Measurements from ENCODE around the gene C12orf60. TPM values are rescaled to one million over a fixed set of nuclear protein-coding genes. Genes with fewer than 3 reads are reported as not detected.

The C12orf60 gene
- total RNA-seq, 1 experiment from 2014 or later: 1.9 TPM

DNA sequence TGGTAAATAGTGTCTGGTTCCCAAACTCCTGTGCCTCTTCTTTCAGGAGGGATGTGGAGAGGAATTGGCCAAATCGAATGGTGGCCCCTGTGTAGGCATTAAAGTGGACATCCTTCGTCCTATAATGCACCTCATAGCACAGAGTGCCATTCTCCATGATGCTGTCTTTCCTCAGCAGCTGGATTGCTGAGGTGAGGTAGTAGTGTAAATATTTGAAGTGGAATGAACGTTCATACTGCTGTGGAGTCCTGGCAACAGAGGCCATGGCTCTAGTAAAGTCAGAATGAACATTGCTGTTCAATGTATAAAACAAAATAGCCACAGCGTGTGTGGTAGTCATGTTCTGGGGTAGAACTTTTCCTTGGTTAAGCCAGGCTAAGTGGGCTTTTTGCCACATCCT is 37.1 kb downstream of the C12orf60 start:
- Histone ChIP-seq H3K9me3 (ENCODE audit: low read depth, low read length, poor library complexity, severe bottlenecking) (no peaks in the 10 kb centered on the region), H3K36me3 (ENCODE audit: insufficient read depth, low read length, poor library complexity, severe bottlenecking) (no peaks in the 10 kb centered on the region), H3K27me3 (replicated peaks; ENCODE audit: insufficient read depth, low read depth, low read length, poor library complexity) (no peaks in the 10 kb centered on the region), H3K4me1 (ENCODE audit: insufficient read depth, low read length, poor library complexity, severe bottlenecking) (no peaks in the 10 kb centered on the region), H3K27ac (ENCODE audit: low read depth, low read length, poor library complexity, severe bottlenecking) (no peak overlapping the region), H3K4me3 (ENCODE audit: low read depth, low read length, poor library complexity, severe bottlenecking) (no peak overlapping the region)
- no TSS peak for BruUV-seq (replicated peaks)
- intact Hi-C loops (cut with micrococcal nuclease; ENCODE audit: unreplicated experiment): loop anchor here (5.0 to 10.0 kb wide), 2 partner anchors 314 to 687 kb away; no protein-coding TSS in a partner anchor
- CTCF ChIA-PET: no interaction called here
- POLR2A ChIA-PET (ENCODE audit: low non-redundant PET): no interaction called here
- DNase-seq (ENCODE audit: low spot score): no peak
- no peak for TF ChIP-seq EZH2 (IDR thresholded peaks at IDR 0.05; ENCODE audit: borderline replicate concordance, low read depth, low read length, poor library complexity, severe bottlenecking)

- Histone ChIP-seq H3K9me3 (ENCODE audit: low read depth, low read length, poor library complexity, severe bottlenecking) (no peaks in the 10 kb centered on the region), H3K4me1 (ENCODE audit: insufficient read depth, low read length, poor library complexity, severe bottlenecking) (no peaks in the 10 kb centered on the region), H3K36me3 (ENCODE audit: insufficient read depth, low read length, poor library complexity, severe bottlenecking) (no peaks in the 10 kb centered on the region), H3K27me3 (replicated peaks; ENCODE audit: insufficient read depth, low read depth, low read length, poor library complexity) (no peaks in the 10 kb centered on the region), H3K27ac (ENCODE audit: low read depth, low read length, poor library complexity, severe bottlenecking) (no peak overlapping the region), H3K4me3 (ENCODE audit: low read depth, low read length, poor library complexity, severe bottlenecking) (no peak overlapping the region)
- intact Hi-C loops (cut with micrococcal nuclease; ENCODE audit: unreplicated experiment): loop anchor here (5.0 to 10.0 kb wide), 2 partner anchors 313 to 686 kb away; no protein-coding TSS in a partner anchor
- TF ChIP-seq EZH2 (IDR thresholded peaks at IDR 0.05; ENCODE audit: borderline replicate concordance, low read depth, low read length, poor library complexity, severe bottlenecking) (no peak), CTCF (conservative IDR thresholded peaks at IDR 0.05; ENCODE audit: low read depth, low read length) (no peak)
- no TSS peak for BruUV-seq (replicated peaks)
- DNase-seq (ENCODE audit: low spot score): no peak
- POLR2A ChIA-PET (ENCODE audit: low non-redundant PET): no interaction called here
- CTCF ChIA-PET: no interaction called here
These were observed 38.3 kb downstream of the C12orf60 start for GRCh38 chr12:14841761-14842160.

DNA sequence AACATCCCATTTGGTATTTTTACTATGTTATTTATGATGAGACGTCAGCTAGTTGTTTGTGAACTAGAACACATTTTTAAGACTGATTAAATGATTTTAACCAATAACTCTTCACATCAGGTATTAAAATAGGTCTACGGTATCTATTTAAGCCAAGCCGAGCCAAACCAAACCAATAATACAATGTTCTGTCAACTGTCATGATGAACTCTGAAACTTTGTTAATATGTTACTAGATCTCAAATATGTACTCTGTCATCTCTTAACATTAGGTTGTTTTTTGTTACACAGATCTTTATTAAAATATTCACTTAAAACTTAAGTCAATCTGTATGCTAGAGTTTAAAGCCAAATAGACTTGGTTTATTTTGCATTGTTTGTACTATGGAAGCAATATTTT is 38.8 kb downstream of the C12orf60 start:
- H3K27ac ChIP-seq (ENCODE audit: low read depth, low read length, poor library complexity, severe bottlenecking): no peak overlapping the region
- TF ChIP-seq CTCF (conservative IDR thresholded peaks at IDR 0.05; ENCODE audit: low read depth, low read length) (no peak), EZH2 (IDR thresholded peaks at IDR 0.05; ENCODE audit: borderline replicate concordance, low read depth, low read length, poor library complexity, severe bottlenecking) (no peak)
- intact Hi-C loops (cut with micrococcal nuclease; ENCODE audit: unreplicated experiment): loop anchor here (5.0 to 10.0 kb wide), 2 partner anchors 312 to 685 kb away; no protein-coding TSS in a partner anchor
- ChIA-PET POLR2A (ENCODE audit: low non-redundant PET) (no interaction called here), CTCF (no interaction called here)
- no TSS peak for BruUV-seq (replicated peaks)
- DNase-seq (ENCODE audit: low spot score): no peak
- no peaks in the 10 kb centered on the region for H3K9me3 ChIP-seq (ENCODE audit: low read depth, low read length, poor library complexity, severe bottlenecking)
- H3K27me3 ChIP-seq (replicated peaks; ENCODE audit: insufficient read depth, low read depth, low read length, poor library complexity): no peaks in the 10 kb centered on the region
- no peak overlapping the region for H3K4me3 ChIP-seq (ENCODE audit: low read depth, low read length, poor library complexity, severe bottlenecking)
- H3K4me1 ChIP-seq (ENCODE audit: insufficient read depth, low read length, poor library complexity, severe bottlenecking): no peaks in the 10 kb centered on the region
- no peaks in the 10 kb centered on the region for H3K36me3 ChIP-seq (ENCODE audit: insufficient read depth, low read length, poor library complexity, severe bottlenecking)

DNA sequence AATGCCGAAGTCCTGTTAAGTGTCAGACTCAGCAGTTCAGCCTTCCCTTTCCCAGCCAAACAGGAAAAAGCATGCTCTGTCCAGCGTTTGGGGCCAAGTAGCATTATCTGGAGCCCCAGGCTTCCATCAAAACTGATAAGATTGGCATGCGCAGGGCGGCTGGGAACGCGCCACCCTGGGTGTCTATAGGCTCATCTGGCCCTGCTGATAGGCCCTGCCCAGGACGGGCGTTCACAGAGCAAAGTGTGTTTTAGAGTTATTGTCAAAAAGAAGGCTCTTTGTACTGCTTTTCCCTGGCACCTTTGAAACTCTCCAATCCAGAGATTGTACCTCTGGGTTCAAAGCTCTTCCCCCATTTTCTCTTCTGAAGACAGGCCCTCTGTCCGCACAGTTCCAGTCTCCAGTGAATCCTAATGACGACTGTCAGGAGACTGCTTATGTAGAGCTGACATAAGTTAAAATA is 40.0 kb downstream of the C12orf60 start, which contains the start of gene ART4:
TSS of gene ART4 (minus strand) at position 102 of the 463 bp plus-strand sequence. CDS start 413 bp downstream, outside the sequence.
- ChIA-PET CTCF (interaction anchor here (2.3 kb wide), 1 partner anchor 152 kb away, joined by 13 read pairs; no protein-coding TSS in a partner anchor), POLR2A (ENCODE audit: low non-redundant PET) (no interaction called here)
- H3K27ac ChIP-seq (ENCODE audit: low read depth, low read length, poor library complexity, severe bottlenecking): no peak within 1 kb of the TSS
- no peak for DNase-seq (ENCODE audit: low spot score)
- no peaks in the 10 kb centered on the region for H3K36me3 ChIP-seq (ENCODE audit: insufficient read depth, low read length, poor library complexity, severe bottlenecking)
- no peaks in the 10 kb centered on the region for H3K9me3 ChIP-seq (ENCODE audit: low read depth, low read length, poor library complexity, severe bottlenecking)
- BruUV-seq (replicated peaks): no TSS peak
- no peak within 1 kb of the TSS for H3K4me3 ChIP-seq (ENCODE audit: low read depth, low read length, poor library complexity, severe bottlenecking)
- TF ChIP-seq CTCF (conservative IDR thresholded peaks at IDR 0.05; ENCODE audit: low read depth, low read length) (no peak), EZH2 (IDR thresholded peaks at IDR 0.05; ENCODE audit: borderline replicate concordance, low read depth, low read length, poor library complexity, severe bottlenecking) (no peak)
- H3K4me1 ChIP-seq (ENCODE audit: insufficient read depth, low read length, poor library complexity, severe bottlenecking): no peaks in the 10 kb centered on the region
- no peaks in the 10 kb centered on the region for H3K27me3 ChIP-seq (replicated peaks; ENCODE audit: insufficient read depth, low read depth, low read length, poor library complexity)
- intact Hi-C loops (cut with micrococcal nuclease; ENCODE audit: unreplicated experiment): loop anchor here (5.0 to 10.0 kb wide), 2 partner anchors 311 to 684 kb away; no protein-coding TSS in a partner anchor

All from A673 (cell line).